ENCODE measurements around the gene DNAJC1.
"Not testable (repeated sequence)": the region's sequence is repeated elsewhere in the genome, so short reads cannot be mapped to it uniquely, and the experiment has no call there.

Gene DNAJC1

GRCh38 chr10:21888959-21889358, 114.6 kb downstream of the DNAJC1 start:
- H3K27ac ChIP-seq (ENCODE audit: low read depth, low read length, poor library complexity, severe bottlenecking), result no peak overlapping the region
- no peak overlapping the region for H2AFZ ChIP-seq (ENCODE audit: low read length)
- H3K9me3 ChIP-seq (ENCODE audit: low read length), result no peaks in the 10 kb centered on the region
- no peaks in the 10 kb centered on the region for H3K4me1 ChIP-seq (ENCODE audit: insufficient read depth, low read length, severe bottlenecking)
- H3K27me3 ChIP-seq (ENCODE audit: insufficient read depth, low read length), result no peaks in the 10 kb centered on the region
- no peak overlapping the region for H3K4me3 ChIP-seq (ENCODE audit: low read depth, low read length, poor library complexity, severe bottlenecking)
- H3K79me2 ChIP-seq (ENCODE audit: insufficient read depth, low read length), result no peaks in the 10 kb centered on the region
- no peak overlapping the region for H3K9ac ChIP-seq (ENCODE audit: low read length)
- no peak for TF ChIP-seq CTCF (IDR thresholded peaks at IDR 0.05; ENCODE audit: low read length)
- TF ChIP-seq EZH2 (IDR thresholded peaks at IDR 0.05; ENCODE audit: borderline replicate concordance, low read length), result no peak
- H3K36me3 ChIP-seq (ENCODE audit: insufficient read depth, low read length), result no peaks in the 10 kb centered on the region
- H3K4me2 ChIP-seq (ENCODE audit: low read length), result no peak overlapping the region
- H4K20me1 ChIP-seq (ENCODE audit: insufficient read depth, low read length), result no peaks in the 10 kb centered on the region
- no peaks in the 10 kb centered on the region for H3K9me2 ChIP-seq (ENCODE audit: low read depth, low read length)
- no peaks in the 10 kb centered on the region for H3F3A ChIP-seq (ENCODE audit: insufficient read depth, low read length)

DNA sequence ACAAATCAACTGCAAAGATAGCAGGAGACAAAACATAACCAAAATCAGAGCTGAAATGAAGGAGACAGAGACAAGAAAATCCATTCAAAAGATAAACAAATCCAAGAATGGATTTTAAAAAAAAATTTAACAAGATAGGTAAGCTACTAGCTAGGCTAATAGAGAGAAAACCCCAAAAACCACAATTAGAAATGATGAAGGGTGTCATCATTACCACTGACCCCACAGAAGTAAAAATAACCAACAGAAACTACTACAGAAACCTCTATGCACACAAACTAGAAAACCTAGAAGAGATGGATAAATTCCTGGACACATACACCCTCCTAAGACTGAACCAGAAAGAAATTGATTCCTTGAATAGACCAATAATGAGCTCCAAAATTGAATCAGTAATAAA, 117.6 kb downstream of the DNAJC1 start:
- no peaks in the 10 kb centered on the region for H3K36me3 ChIP-seq (ENCODE audit: insufficient read depth, low read length)
- no peaks in the 10 kb centered on the region for H4K20me1 ChIP-seq (ENCODE audit: insufficient read depth, low read length)
- H3K4me3 ChIP-seq (ENCODE audit: low read depth, low read length, poor library complexity, severe bottlenecking), result no peak overlapping the region
- H3K27ac ChIP-seq (ENCODE audit: low read depth, low read length, poor library complexity, severe bottlenecking), result no peak overlapping the region
- no peaks in the 10 kb centered on the region for H3K9me3 ChIP-seq (ENCODE audit: low read length)
- H2AFZ ChIP-seq (ENCODE audit: low read length), result no peak overlapping the region
- no peaks in the 10 kb centered on the region for H3K4me1 ChIP-seq (ENCODE audit: insufficient read depth, low read length, severe bottlenecking)
- no peaks in the 10 kb centered on the region for H3K9me2 ChIP-seq (ENCODE audit: low read depth, low read length)
- no peaks in the 10 kb centered on the region for H3F3A ChIP-seq (ENCODE audit: insufficient read depth, low read length)
- TF ChIP-seq CTCF (IDR thresholded peaks at IDR 0.05; ENCODE audit: low read length) (no peak), EZH2 (IDR thresholded peaks at IDR 0.05; ENCODE audit: borderline replicate concordance, low read length) (no peak)
- H3K4me2 ChIP-seq (ENCODE audit: low read length), result no peak overlapping the region
- no peaks in the 10 kb centered on the region for H3K27me3 ChIP-seq (ENCODE audit: insufficient read depth, low read length)
- H3K79me2 ChIP-seq (ENCODE audit: insufficient read depth, low read length), result no peaks in the 10 kb centered on the region
- H3K9ac ChIP-seq (ENCODE audit: low read length), result no peak overlapping the region

DNA sequence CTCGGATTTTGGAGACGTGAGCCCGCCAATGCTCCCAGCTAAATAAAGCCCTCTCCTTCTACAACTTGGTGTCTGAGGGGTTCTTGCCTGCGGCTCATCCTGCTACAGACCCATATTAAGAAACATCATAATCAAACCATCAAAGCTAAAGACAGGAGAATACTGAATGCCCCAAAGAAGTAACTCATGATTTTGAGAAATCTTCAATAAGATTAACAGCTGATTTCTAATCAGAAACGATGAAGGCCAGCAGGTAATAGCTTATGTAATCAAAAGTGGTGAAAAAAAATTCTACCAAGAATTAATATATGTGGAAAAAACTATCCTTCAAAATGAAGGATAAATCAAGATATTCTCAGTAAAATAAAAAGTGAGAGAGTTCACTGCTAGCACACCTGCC, 130.3 kb downstream of the DNAJC1 start:
- no peaks in the 10 kb centered on the region for H3K4me1 ChIP-seq (ENCODE audit: insufficient read depth, low read length, severe bottlenecking)
- TF ChIP-seq EZH2 (IDR thresholded peaks at IDR 0.05; ENCODE audit: borderline replicate concordance, low read length), result no peak
- TF ChIP-seq CTCF (IDR thresholded peaks at IDR 0.05; ENCODE audit: low read length), result no peak
- H3K79me2 ChIP-seq (ENCODE audit: insufficient read depth, low read length), result no peaks in the 10 kb centered on the region
- no peak overlapping the region for H3K9ac ChIP-seq (ENCODE audit: low read length)
- H3F3A ChIP-seq (ENCODE audit: insufficient read depth, low read length), result no peaks in the 10 kb centered on the region
- H2AFZ ChIP-seq (ENCODE audit: low read length), result no peak overlapping the region
- no peaks in the 10 kb centered on the region for H3K36me3 ChIP-seq (ENCODE audit: insufficient read depth, low read length)
- H3K27ac ChIP-seq (ENCODE audit: low read depth, low read length, poor library complexity, severe bottlenecking), result no peak overlapping the region
- no peaks in the 10 kb centered on the region for H3K27me3 ChIP-seq (ENCODE audit: insufficient read depth, low read length)
- no peak overlapping the region for H3K4me2 ChIP-seq (ENCODE audit: low read length)
- no peaks in the 10 kb centered on the region for H4K20me1 ChIP-seq (ENCODE audit: insufficient read depth, low read length)
- H3K4me3 ChIP-seq (ENCODE audit: low read depth, low read length, poor library complexity, severe bottlenecking), result no peak overlapping the region
- H3K9me3 ChIP-seq (ENCODE audit: low read length), result peaks cover 9% of the 10 kb centered on the region; the same call in 1 of the 2 replicates
- no peaks in the 10 kb centered on the region for H3K9me2 ChIP-seq (ENCODE audit: low read depth, low read length)

- H3F3A ChIP-seq (ENCODE audit: insufficient read depth, low read length); H3K9ac ChIP-seq (ENCODE audit: low read length); H3K9me3 ChIP-seq (ENCODE audit: low read length); H3K4me1 ChIP-seq (ENCODE audit: insufficient read depth, low read length, severe bottlenecking); H3K9me2 ChIP-seq (ENCODE audit: low read depth, low read length); H3K27ac ChIP-seq (ENCODE audit: low read depth, low read length, poor library complexity, severe bottlenecking); H3K79me2 ChIP-seq (ENCODE audit: insufficient read depth, low read length); H2AFZ ChIP-seq (ENCODE audit: low read length); H3K36me3 ChIP-seq (ENCODE audit: insufficient read depth, low read length); H3K4me3 ChIP-seq (ENCODE audit: low read depth, low read length, poor library complexity, severe bottlenecking); H3K27me3 ChIP-seq (ENCODE audit: insufficient read depth, low read length); H3K4me2 ChIP-seq (ENCODE audit: low read length); H4K20me1 ChIP-seq (ENCODE audit: insufficient read depth, low read length): not testable (repeated sequence)
Observed at GRCh38 chr10:21872771-21873170, 130.8 kb downstream of the DNAJC1 start.
